Measurements from ENCODE around the gene ACTL8. TPM values are rescaled to one million over a fixed set of nuclear protein-coding genes. Genes with fewer than 3 reads are reported as not detected.

The ACTL8 gene
- total and polyA plus RNA-seq, 2 of the 4 experiments (the other 2 are of a cell fraction): under 0.01 to 0.07 TPM

DNA sequence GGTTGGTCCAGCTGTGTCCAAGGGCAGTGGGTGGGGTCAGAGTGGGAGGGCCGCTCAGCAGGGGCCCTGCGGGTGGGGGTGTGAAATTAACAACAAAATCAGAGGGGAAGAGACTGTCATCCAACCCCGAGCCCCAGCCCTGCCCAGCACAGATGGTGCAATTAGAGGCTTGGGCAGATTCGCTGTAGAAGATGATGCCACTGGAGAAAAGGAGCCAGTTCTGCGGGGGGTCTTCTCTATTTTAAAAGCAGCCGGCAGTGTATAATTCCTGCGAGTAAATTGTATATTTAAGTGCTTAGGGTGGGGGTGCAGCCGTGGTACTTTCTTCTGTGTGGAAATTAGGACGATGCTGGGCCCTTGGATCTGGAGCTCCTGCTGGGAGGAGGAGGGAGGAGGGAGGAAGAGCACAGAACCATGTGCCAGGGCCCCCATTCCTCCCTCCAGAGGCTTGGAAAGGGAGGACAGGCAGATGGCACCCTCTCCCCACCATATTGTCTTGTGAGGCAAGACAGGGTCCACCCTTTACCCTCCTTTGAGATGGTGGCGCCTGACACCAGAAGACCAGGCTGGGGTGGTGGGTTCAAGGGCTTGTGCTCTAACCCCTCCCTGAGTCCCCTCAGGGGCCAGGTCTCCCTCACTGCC is 89.2 kb downstream of the ACTL8 start:
- in situ Hi-C loops (cut with MboI; ENCODE audit: low sequenced_read_pairs) (no loop called here), dilution Hi-C loops (cut with HindIII; ENCODE audit: low sequenced_read_pairs, unreplicated experiment) (no loop called here), intact Hi-C loops (cut with micrococcal nuclease) (no loop called here)
- no peak overlapping the region for H3K9ac ChIP-seq (ENCODE audit: low read depth, low read length)
- CTCF ChIA-PET: no interaction called here
- TF ChIP-seq USF2 (IDR thresholded peaks at IDR 0.05; ENCODE audit: low read depth, low read length) (no peak), RFX5 (IDR thresholded peaks at IDR 0.05; ENCODE audit: low read depth, low read length) (no peak)
- no peaks in the 10 kb centered on the region for H3K4me1 ChIP-seq (ENCODE audit: control insufficient read depth, insufficient read depth, low read length)
- no peaks in the 10 kb centered on the region for H3K9me1 ChIP-seq (ENCODE audit: insufficient read depth, low read length)
- no peak overlapping the region for H4K91ac ChIP-seq (ENCODE audit: insufficient read depth, low read depth, low read length)
- no peak overlapping the region for H2BK120ac ChIP-seq (ENCODE audit: low read depth, low read length)
- DNase-seq (no peak), ATAC-seq (ENCODE audit: low read depth) (no peak)
- H2AFZ ChIP-seq (replicated peaks; ENCODE audit: low read length, poor library complexity): no peak overlapping the region
- POLR2A ChIA-PET (ENCODE audit: unreplicated experiment): no interaction called here
- no peaks in the 10 kb centered on the region for H3K9me3 ChIP-seq (ENCODE audit: control insufficient read depth, insufficient read depth, low read length)
- 29% methylated on average over 6 of the region's 10 CpGs; no CpG with 5 or more reads in 1 of the 2 experiments for WGBS, 2 experiments (ENCODE audit: extremely low coverage in 2 of 2, insufficient read length in 1 of 2)
- H2AK9ac ChIP-seq (replicated peaks; ENCODE audit: low read depth, low read length, poor library complexity): no peak overlapping the region
- no peak overlapping the region for H3K18ac ChIP-seq (ENCODE audit: low read depth, low read length)
- H3K27ac ChIP-seq (ENCODE audit: insufficient read depth, low read length): no peak overlapping the region
- no peak overlapping the region for H4K8ac ChIP-seq (ENCODE audit: low read depth in 2 of 2, low read length in 2 of 2)
- H2BK15ac ChIP-seq (ENCODE audit: low read depth, low read length): no peak overlapping the region
- no peak overlapping the region for H3K56ac ChIP-seq (ENCODE audit: extremely low read depth, insufficient read depth, low read length)
- H3K4ac ChIP-seq (ENCODE audit: low read depth, low read length): no peak overlapping the region
- no peaks in the 10 kb centered on the region for H3K36me3 ChIP-seq (ENCODE audit: control insufficient read depth, insufficient read depth, low read length)
- no peaks in the 10 kb centered on the region for H3K79me1 ChIP-seq (ENCODE audit: low read depth in 1 of 2, low read length in 2 of 2)
- H3K4me3 ChIP-seq (ENCODE audit: insufficient read depth, low read depth, low read length): no peak overlapping the region
- H3K23ac ChIP-seq (ENCODE audit: low read depth, low read length): no peak overlapping the region
- no peak overlapping the region for H4K5ac ChIP-seq (ENCODE audit: low read depth, low read length)
- H3K14ac ChIP-seq (replicated peaks; ENCODE audit: low read depth, low read length): no peak overlapping the region
- no TSS peak for BruUV-seq (replicated peaks)
- H2BK5ac ChIP-seq (ENCODE audit: low read depth, low read length, poor library complexity, severe bottlenecking): no peak overlapping the region
- H2BK20ac ChIP-seq (ENCODE audit: low read depth, low read length): no peak overlapping the region
- H4K20me1 ChIP-seq (ENCODE audit: insufficient read depth, low read length): no peaks in the 10 kb centered on the region
- H3K27me3 ChIP-seq (ENCODE audit: control insufficient read depth, insufficient read depth, low read length): peaks cover 23% of the 10 kb centered on the region
- no peak overlapping the region for H3K4me2 ChIP-seq (ENCODE audit: low read depth, low read length)
- no peak overlapping the region for H2AK5ac ChIP-seq (ENCODE audit: low read depth, low read length)

All from IMR-90 (cell line).